HG02588 (cell line): ENCODE data around the gene CRISPLD2.
"Not testable (repeated sequence)": the region's sequence is repeated elsewhere in the genome, so short reads cannot be mapped to it uniquely, and the experiment has no call there.

Source experiments
- ATAC-seq: cut with Tn5 transposase; IDR thresholded peaks from one replicate; pipeline ENCODE4 v1.9.1; 2021; ENCODE audit warnings: mild to moderate bottlenecking, moderate library complexity; ENCODE audit not compliant: unreplicated experiment

CRISPLD2 gene

DNA sequence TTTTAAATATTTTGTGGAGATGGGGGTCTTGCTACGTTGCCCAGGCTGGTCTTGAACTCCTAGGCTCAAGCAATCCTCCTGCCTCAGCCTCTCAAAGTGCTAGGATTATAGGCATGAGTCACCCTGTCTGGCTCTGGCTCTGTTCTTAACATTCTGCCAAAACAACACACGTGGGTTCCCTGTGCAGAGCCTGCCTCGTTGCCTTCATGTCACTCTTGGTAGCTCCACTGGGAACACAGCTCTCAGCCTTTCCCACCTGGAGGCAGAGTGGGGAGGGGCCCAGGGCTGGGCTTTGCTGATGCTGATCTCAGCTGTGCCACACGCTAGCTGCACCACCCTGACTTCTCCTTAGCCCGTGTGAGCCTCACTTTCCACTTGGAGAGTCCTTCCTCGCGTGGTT is 19.3 kb downstream of the CRISPLD2 start:
- no peak for ATAC-seq

DNA sequence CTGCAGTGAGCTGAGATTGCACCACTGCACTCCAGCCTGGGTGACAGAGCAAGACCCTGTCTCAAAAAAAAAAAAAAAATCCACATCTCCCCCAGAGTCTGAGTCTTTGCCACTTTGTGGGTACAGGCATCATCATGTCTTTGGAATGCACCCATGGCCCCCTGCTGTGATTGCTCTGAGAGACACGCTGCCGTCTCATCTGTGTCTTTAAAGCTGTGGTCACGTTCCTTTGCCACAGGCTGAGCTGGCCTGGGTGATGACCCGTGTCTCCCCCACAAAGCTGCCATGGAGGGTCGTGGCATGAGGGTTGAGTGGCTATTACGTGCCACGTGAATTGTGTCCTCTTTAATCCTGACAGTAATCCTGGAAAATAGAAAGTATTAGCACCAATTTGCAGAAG is 20.2 kb downstream of the CRISPLD2 start:
- ATAC-seq = no peak

DNA sequence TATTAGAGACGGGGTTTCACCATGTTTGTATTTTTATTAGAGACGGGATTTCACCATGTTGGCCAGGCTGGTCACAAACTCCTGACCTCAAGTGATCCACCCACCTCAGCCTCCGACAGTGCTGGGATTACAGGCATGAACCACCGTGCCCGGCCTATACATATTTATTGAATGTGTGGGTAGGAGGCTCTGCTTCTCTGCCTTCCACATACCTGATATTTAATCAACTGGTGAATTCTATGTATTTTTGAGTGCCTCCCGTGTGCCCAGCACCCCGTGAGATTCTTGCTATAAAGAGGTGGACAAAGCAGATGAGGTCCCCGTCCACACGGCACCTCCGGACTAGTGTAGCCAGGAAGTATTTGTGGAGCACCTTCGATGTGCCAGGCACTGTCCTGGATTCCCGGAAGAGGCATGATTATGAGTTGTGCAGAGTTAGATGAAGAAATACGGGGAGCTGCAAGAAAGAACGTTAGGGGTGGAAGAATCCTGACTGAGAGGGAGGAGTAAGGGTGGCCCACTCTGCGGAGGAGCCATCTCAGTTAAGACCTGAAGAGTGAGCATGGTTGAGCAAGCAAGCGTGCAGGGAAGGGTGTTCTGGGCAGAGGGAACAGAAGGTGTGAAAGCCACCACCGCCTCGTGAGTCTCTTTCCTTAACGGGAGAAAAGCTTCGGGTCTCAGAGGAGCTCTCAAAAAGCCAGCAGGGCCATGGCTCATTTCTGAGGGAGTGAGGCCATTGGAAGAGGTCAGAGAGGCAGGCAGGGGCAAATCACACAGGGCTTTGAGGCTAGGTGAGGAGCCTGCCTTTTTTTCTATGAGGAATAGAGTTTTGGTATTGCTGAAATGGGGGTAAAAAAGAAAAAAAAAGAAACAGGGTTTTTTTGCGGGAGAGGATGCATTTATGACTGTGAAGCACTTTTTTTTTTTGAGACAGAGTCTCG is 21.2 kb downstream of the CRISPLD2 start:
- ATAC-seq = no peak

DNA sequence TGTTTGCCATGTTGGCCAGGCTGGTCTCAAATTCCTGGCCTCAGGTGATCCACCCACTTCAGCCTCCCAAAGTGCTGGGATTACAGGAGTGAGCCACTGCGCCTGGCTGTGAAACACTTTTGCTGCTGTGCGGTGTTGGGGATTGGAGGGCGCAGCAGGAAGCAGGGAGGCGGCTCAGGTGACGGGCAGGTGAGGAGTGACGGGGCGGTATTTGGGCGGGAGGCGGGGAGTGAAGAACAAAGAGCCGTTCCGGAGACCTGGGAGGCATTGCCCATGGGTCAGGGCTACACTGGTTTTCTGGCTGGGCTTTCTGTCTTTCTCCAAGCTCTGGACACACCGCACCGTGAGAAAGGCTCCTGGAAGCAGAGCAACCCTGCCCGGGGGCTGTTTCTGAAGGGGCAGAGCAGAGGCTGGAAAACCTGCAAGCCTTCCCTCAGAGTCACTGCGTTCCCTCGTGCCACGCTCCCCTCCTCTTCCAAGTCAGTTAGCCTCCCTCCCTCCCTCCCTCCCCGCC is 22.1 kb downstream of the CRISPLD2 start:
- ATAC-seq = no peak

DNA sequence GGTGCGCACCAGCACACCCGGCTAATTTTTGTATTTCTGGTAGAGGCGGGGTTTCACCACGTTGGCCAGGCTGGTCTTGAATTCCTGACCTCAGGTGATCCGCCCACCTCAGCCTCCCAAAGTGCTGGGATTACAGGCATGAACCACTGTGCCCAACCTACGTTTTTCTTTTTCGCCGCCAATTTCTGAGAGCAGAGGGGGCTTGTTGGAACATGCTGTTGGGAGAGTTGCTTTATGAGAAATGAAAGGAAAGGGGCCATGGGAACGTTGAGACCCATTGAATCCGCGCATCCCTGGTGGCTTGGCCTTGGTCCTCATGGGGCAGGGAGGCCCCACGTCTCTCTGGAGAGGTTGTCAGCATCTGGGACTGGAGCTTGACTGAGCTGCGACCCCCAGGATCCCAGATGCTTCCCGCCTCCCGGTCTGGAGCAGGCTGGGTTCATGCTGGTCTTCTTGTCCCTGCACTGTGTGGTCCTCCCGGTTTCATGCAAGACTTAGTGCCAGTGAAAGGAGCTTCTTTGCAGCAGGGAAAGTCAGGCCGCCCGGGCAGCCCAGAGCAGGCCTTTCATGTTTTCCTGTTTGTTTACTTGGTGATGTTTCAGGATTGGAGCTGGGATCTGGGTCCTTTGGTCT is 22.8 kb downstream of the CRISPLD2 start:
- no peak for ATAC-seq

DNA sequence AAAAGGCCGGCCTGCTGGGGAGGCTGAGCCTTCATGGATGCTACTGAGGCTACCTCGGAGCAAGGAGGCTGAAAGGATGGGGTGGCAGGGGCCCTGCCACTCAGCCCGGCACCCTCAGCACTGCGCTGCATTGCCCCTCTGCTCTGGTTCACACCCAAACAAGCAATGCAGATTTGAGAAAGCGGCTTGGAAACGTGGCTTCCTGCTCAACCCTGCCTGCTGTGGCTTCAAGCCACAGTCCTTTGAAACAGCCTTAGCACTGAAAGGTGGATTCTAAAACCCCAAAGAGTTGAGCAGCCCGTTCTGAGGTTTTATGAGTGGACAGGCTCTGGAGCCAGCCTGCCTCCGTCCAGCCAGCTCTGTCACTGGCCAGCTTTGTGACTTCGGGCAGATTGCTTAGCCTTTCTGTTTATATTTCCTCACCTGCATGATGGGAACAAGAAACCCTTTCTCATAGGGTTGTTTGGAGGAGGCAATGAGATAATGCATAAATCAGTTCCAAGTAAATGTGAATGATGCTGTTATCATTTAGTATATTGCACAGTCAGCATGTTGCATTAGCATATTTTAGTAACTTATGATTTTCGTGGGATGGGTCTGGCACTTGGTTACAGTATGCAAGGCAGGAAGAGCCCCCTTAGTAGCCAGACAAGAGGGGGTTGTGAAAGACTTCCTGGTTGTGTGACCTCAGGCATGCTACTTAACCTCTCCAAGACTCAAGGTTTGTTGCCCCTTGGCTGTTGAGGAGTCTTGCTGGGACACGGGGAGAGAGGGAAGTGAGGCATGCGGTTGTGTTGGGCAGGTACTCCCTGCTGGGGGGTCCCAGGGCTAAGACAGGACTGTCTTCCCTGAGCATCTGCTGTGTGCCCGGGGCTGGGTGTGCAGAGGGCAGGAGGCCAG is 23.6 kb downstream of the CRISPLD2 start:
- no peak for ATAC-seq

DNA sequence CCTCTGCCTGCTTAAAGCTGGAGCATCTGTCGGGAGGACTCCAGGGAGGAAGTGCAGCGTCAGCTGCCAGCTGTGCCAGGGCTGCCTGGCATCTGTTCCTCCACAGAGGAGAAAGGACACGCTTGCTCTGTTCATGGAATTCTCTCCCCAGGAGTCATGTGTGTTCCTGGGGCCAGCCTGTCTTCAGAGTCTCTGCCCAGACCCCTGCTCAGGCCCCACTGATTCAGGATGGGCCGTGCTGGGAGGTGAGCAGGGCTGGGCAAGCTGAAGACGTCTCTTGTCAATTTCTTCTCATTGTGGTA is 24.2 kb downstream of the CRISPLD2 start:
- no peak for ATAC-seq

DNA sequence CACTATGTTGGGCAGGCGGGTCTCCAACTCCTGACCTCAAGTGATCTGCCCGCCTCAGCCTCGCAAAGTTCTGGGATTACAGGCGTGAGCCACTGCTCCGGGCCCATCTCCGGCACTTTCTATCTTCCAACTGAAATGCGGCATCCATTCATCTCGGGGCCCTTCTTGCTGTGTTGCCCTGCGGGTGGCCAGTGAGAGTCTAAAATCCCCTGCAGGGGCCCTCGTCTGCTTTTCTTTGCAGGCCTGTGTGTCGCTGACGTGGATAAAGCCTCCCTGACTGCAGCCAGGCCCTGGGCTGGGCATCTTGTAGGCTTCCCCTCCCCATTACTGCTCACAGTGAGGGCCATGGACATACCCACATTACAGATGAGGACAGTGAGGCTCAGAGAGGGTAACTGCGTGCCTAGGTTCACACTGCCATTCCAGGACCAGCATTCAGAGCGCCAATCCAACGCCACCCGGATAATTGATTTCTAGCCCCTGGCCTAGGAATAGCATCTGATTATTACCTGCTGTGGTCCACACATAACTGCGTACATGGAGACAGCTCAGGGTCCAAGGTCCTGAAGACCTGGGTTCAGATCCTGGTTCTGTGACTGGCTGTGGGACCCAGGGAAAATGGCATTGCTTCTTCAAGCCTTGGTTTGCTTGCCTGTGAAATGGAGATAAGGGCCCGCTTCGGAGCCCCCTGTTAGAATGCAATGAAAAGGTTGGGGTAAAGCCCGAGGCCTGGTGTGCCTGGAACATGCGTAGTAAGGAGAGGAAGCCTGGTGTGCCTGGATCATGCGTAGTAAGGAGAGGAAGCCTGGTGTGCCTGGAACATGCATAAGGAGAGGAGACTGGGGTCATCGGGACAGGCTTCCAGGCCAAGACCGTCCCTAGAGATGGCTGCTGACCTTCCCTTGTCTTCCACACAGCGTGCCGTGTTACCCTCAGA is 25.0 kb downstream of the CRISPLD2 start:
- ATAC-seq = no peak

DNA sequence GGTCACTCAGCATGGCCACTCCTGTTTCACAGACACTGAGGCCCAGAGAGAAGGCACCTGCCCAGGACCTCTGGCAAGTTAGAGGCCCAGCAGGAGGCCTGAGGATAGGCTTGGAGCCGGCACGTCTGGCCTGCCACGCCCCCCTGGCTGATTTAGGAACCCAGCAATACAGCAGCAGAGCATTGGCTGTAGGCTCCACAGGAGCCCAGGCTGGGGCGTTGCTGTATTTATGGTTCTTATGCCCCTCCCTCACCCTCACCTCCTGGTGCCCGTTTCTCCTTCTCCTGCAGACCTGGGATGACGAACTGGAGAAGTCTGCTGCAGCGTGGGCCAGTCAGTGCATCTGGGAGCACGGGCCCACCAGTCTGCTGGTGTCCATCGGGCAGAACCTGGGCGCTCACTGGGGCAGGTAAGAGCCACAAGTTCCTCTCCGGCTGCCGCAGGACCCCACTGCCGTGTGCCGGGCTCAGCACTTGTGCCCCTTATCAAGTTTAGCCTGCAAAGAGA is 25.8 kb downstream of the CRISPLD2 start:
- ATAC-seq = no peak

DNA sequence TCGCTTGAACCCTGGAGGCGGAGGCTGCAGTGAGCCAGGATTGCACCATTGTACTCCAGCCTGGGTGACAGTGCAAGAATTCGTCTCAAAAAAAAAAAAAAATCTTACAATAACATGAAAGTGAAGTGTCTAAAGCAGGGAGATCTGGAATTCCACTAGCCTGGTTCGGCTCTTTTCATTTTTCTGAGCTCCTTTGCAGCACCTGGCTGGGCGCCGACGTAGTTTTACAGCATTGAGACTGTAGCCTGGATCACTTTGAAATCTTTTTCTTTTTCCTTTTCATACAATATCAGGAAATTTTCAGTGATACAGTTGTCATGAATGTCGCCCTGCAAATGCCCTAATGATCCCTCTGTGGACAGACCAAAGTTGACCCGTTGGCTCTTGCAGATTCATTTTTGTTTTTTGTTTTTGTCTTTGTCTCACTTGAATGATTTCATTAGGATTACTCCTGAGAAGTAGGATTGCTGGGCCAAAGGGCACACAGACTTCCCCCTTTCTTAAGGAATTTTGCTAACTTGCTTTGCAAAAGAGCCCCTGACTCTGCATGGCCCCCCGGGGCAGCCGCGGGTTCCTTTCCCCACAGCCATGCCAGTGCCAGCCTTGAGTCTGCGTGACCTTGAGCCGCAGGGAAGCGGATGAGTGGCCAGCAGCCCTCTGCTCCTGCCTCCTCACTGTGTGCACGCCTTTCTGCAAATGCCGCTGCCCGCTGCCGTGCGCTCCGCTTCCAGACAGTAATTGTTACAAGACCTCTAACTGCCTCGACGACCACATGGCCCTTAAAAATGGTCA is 28.0 kb downstream of the CRISPLD2 start:
- no peak for ATAC-seq

DNA sequence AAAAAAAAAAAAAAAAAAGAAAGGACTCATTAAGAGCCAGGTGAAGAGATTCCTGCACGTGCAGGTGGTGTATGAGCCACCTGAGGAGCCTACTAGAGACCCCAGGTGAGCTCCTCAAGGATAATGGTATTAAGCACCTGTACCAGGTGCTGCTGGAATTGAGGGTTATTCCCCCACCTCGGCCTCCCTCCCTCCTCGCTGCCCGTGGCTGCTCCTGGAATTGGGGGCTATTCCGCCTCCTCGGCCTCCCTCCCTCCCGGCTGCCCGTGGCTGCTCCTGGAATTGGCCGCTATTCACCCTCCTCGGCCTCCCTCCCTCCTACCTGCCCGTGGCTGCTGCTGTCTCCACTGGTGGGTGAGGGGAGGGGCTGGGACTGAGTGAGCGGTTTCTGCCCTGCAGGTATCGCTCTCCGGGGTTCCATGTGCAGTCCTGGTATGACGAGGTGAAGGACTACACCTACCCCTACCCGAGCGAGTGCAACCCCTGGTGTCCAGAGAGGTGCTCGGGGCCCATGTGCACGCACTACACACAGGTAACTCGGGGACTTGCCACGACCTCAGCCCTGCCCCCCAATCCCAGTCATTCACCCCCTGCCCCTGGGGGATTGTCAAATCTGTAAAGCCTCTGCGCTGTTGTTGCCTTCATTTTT is 29.3 kb downstream of the CRISPLD2 start:
- ATAC-seq = no peak

DNA sequence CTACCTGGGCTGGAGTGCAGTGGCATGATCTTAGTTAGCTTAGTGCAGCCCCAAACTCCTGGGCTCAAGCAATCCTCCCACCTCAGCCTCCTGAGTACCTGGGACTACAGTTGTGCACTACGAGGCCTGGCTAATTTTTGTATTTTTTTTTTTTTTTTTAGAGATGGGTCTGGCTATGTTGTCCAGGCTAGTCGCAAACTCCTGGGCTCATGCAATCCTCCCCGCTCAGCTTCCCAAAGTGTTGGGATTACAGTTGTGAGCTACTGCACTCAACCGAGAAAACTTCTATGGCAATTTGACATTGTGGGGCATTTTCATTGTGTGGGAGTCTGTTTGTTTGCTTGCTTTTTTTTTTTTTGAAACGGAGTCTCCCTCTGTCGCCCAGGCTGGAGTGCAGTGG is 30.0 kb downstream of the CRISPLD2 start:
- no peak for ATAC-seq

DNA sequence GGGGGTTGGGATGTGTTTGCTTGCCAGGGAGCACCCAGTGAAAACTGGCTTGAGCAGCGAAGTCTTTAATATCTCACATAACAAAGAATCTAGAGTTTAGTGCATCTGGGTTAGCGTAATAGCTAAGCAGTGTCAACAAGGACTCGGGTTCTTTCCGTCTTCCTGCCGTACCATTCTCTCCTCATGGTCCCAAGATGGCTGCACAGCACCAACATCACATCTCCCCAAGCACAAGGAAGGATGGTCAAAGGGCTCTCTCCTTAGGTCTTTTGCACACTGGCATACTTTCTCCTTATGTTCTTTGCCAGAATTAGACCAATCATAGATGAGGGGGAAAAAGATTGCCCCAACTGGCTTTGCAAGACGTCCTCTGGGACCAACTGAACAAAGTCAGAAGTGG is 30.9 kb downstream of the CRISPLD2 start:
- ATAC-seq = no peak

DNA sequence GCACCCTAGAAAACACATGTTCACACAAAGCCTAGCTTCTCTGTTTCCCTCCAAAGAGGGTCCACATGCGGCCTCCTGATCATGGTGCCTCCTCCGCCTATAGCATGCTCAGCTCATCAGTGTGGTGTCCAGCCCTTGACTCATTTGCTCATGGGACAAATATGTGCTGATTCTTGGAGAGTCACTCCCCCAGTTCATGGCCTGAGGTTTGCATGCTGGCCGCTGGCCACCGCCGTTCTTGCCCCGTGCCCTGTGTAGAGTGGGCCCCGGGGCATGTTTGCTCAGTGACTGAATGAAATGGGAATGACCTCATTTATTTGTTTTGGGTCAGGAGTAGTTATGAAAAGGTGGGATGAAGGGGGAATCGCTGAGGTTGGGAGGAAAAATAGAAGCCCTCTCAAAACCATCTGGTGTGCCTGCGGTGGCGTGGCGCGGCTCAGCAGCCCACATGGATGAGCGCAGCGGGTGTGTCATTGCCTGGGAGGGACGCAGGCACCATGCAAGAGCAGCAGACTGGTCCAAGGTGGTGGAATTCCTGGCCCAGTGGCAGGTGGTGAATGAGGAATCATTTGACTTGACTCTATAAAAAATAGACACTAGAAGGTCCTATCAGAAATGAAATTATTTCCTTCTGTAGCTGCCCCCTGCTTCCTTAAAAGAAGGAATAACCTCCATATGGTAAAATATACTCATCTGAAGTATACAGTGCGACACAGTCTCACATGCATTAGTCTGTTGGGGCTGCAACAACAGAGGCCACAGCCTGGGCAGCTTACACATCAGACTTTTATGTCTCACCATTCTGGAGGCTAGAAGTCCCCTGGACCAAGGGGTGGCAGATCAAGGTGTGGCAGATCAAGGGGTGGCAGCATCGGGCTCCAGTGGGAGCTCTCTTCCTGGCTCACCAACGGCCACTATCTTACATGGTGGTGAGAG is 31.7 kb downstream of the CRISPLD2 start:
- ATAC-seq = no peak

DNA sequence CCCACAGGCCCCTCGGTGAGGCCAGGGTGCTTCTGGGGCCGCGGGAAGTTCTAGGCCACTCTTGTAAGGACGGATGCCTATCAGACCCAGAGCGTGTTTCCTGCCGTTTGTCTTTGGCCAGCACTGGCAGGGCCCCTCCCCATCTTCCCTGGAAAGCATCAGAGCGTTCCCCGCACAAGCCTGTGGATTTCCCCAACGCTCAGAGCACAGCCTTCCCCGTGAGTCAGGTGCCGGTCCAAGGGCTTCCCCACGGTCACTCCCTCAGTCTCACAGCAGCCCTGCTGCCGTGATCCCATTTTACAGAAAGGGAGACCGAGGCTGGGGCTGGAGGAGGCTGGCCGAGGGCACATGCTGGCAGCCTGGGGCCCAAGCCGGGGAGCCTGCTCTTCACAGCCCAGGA is 33.7 kb downstream of the CRISPLD2 start:
- ATAC-seq = no peak

DNA sequence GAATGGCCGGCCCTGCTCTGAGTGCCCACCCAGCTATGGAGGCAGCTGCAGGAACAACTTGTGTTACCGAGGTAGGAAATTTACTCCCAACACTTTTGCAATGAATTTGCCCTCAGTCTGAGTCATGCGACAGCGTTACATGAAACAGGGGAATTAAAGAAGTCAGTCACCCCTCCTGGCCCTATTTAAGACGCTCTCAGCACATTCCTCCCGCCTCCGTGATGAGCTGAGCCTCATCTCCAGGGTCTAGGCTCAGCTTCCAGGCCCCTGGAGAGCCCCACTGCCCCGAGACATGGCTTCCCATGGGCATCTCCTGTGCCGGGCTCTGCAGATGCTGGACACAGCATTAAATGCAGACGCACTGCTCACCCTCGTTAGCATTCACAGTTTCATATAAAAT is 35.0 kb downstream of the CRISPLD2 start:
- ATAC-seq = no peak

DNA sequence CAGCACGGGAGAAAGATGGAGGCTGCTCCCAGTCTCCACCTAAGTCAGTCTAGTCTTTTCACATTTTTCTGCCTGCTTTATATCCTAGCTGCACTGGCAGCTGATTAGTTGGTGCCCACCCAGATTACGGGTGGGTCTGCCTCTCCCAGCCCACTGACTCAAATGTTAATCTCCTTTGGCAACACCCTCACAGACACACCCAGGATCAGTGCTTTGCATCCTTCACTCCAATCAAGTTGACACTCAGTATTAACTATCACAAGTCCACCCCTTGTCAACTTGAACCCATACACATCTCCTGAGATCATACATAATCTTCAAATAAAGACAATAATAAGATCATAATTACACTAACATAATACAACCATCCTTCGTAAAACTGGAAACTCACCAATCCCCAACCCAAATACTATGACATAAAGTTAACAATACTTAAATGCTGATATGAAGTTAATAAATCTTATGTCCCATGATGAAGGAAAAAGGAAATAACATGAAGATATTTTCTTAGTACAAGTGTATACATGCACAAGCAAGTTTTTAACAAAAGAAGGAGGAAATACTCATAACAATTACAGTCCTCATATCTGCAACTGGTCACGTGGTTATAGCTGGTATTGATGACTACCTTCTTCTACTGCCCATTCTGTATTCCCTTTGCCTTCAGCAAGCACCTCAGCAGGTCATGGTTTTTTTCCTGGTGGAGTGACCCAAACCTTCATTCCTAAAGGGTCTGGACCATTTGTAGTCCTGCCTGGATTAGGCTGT is 35.8 kb downstream of the CRISPLD2 start:
- ATAC-seq = not testable (repeated sequence)
